K562 (cell line): Measurements from ENCODE around the gene CSAD.

Experiments used
- CHD1 ChIP-seq: fragments of 200-600 bp; sonication (generic); IDR thresholded peaks from one replicate; pipeline ENCODE4 v1.6.1; 2012; ENCODE audit warnings: mild to moderate bottlenecking, moderate library complexity, low read length, inconsistent platforms
- MXI1 ChIP-seq: IDR thresholded peaks from 2 replicates; pipeline ENCODE4 v1.6.1; 2011; ENCODE audit warnings: low read depth, mild to moderate bottlenecking, improper control_type of control experiment, low read length
- RAD21 ChIP-seq, 2 experiments: fragments of 250-450 bp in 1 of 2; fragments of 450-650 bp in 1 of 2; sonication (Bioruptor Pico) in 1 of 2; formaldehyde crosslinking in 1 of 2; IDR thresholded peaks in 1 of 2; conservative IDR thresholded peaks in 1 of 2; 2 replicates each; pipeline versions ENCODE4 v1.4.0 to v1.8.0; 2020 to 2022; ENCODE audit warnings: mild to moderate bottlenecking in 2 of 2, moderate library complexity in 1 of 2
- RCOR1 ChIP-seq, 2 experiments: IDR thresholded peaks; 2 replicates each; pipeline ENCODE4 v1.6.1; 2012; ENCODE audit warnings: low read depth in 2 of 2, low read length in 2 of 2, borderline replicate concordance in 1 of 2, improper control_type of control experiment in 1 of 2
- ZBTB7A ChIP-seq: IDR thresholded peaks from 2 replicates; pipeline ENCODE4 v1.6.1; 2011; ENCODE audit warnings: low read depth, mild to moderate bottlenecking, low read length, moderate library complexity, borderline replicate concordance; ENCODE audit not compliant: control insufficient read depth

GRCh38 chr12:53211476-53212381 lies 31.0 kb upstream of the CSAD start:
- TF ChIP-seq RCOR1 (IDR thresholded peaks at IDR 0.05; ENCODE audit: borderline replicate concordance in 1 of 2, low read depth in 2 of 2, low read length in 2 of 2) (no peak), MXI1 (no peak), CHD1 (no peak), RAD21 (CRISPR knock-in tag; conservative IDR thresholded peaks at IDR 0.05 in 1 of 2, IDR thresholded peaks at IDR 0.05 in 1 of 2) (peak in 1 of 2 experiments; percentile 66; a peak in 2 of 4 replicates), ZBTB7A (peak; percentile 54; the same call in 1 of the 2 replicates)
